Measurements from ENCODE around the gene SULF2.
A peak's percentile ranks its signal among the peaks of the same experiment; 100 is the strongest.

The SULF2 gene

GRCh38 chr20:47737923-47738322 lies 47.4 kb downstream of the SULF2 start:
- no peak for DNase-seq (ENCODE audit: low read depth in 1 of 2, low spot score in 1 of 2)

GRCh38 chr20:47736570-47737152 lies 48.6 kb downstream of the SULF2 start:
- DNase-seq (ENCODE audit: low read depth in 1 of 2, low spot score in 1 of 2), result no peak

- DNase-seq (ENCODE audit: low read depth in 1 of 2, low spot score in 1 of 2), result no peak
Observed at GRCh38 chr20:47735412-47736400, 49.6 kb downstream of the SULF2 start.

DNA sequence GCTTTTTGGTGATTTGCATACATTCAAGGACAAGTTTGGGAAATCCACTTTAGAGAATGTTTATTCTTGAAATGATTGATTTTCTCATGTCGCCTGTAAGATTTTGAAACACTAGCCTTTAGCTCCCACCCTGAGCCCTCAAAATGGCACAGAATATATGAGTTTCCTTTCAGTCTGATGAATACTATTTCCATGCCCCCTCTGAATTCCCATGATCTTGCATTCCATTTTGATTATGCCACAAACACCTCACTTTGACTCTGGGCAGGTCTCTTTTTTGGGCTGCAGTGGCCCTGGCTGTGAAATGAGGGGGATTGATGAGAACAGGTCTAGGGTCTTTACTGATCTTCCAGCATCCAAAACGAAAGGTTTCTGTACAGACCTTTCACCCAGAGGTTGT lies 50.4 kb downstream of the SULF2 start:
- no peak for DNase-seq (ENCODE audit: low read depth in 1 of 2, low spot score in 1 of 2)

GRCh38 chr20:47733892-47734291 lies 51.4 kb downstream of the SULF2 start:
- no peak for DNase-seq (ENCODE audit: low read depth in 1 of 2, low spot score in 1 of 2)

DNA sequence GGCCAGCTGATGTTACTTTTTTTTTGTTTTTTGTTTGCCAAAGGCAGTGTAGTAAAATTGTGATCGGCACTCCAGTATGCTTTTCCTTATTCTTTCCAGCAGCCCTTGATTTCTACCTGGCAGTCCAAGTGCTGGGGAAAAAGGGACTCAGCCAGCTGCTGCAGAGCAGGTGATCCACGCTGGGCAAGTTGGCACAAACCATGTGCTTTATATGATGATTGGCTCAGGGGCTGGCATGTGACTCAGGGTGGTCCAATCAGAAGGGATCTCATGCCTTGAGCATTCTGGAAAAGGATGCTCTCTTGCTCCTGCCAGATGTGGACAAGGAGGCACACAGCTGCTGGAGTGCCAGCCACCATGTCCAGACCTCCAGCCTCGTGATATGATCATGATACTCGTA lies 54.5 kb downstream of the SULF2 start:
- no peak for DNase-seq (ENCODE audit: low read depth in 1 of 2, low spot score in 1 of 2)

DNA sequence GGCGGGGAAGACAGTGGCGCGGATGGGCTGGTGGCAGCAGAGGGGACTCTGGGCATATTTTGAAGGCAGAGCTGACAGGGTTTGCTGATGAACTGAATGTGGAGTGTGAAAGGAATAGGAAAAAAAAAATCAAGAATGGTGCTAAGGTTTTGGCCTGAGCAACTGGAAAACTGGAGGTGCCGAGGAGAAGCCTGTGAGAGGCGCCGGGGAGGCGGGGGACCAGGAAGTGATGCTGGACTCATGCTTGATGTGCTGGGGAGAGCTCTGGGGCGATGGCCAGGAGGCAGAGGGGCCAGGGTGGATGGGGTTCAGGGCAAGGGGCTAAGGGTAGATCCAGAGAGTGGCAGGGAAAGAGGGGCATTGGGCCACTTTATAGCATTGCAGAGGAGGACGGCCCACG lies 55.8 kb downstream of the SULF2 start:
- DNase-seq (ENCODE audit: low read depth in 1 of 2, low spot score in 1 of 2), result no peak

- no peak for DNase-seq (ENCODE audit: low read depth in 1 of 2, low spot score in 1 of 2)
Observed at GRCh38 chr20:47727909-47728361, 57.3 kb downstream of the SULF2 start.

- DNase-seq (ENCODE audit: low read depth in 1 of 2, low spot score in 1 of 2), result peak; percentile 38 to 49
Observed at GRCh38 chr20:47727170-47727880, 58.0 kb downstream of the SULF2 start.

GRCh38 chr20:47726632-47727031 lies 58.6 kb downstream of the SULF2 start:
- no peak for DNase-seq (ENCODE audit: low read depth in 1 of 2, low spot score in 1 of 2)

GRCh38 chr20:47725248-47725973 lies 59.9 kb downstream of the SULF2 start:
- DNase-seq (ENCODE audit: low read depth in 1 of 2, low spot score in 1 of 2), result peak; percentile 51 to 65

- DNase-seq (ENCODE audit: low read depth in 1 of 2, low spot score in 1 of 2), result no peak
Observed at GRCh38 chr20:47724910-47725247, 60.4 kb downstream of the SULF2 start.

DNA sequence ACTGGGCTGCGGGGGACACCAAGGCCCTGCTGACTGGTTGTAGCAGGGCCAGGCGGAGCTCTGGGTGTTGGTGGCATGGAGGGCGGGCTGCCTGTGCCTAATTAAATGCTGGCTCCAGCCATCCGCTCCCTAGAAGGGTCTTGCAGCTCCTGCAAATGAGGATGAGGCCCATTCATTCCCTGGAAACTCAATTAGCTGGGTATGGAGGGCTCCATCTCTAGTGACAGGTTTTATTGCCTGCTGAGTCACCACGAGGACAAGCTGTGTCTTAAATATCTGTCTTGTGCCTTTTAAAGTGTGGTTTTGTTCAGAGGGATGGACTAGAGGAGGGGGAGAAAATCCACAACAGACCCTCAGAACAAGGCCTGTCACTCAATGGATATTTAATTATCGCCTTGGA lies 60.9 kb downstream of the SULF2 start:
- DNase-seq (ENCODE audit: low read depth in 1 of 2, low spot score in 1 of 2), result no peak

DNA sequence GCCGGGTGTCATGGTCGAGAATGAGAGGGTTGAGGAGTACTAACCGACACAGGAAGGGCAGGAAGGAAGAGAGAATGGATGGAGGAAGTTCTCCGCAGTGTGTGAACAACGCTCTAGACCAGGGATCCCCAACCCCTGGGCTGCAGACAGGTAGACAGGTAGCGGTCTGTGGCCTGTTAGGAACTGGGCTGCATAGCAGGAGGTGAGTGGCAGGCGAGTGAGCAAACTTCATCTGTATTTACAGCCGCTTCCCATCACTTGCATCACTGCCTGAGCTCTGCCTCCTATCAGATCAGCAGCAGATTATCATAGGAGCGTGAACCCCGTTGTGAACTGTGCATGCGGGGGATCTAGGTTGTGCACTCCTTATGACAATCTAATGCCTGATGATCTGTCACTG lies 62.0 kb downstream of the SULF2 start:
- no peak for DNase-seq (ENCODE audit: low read depth in 1 of 2, low spot score in 1 of 2)

DNA sequence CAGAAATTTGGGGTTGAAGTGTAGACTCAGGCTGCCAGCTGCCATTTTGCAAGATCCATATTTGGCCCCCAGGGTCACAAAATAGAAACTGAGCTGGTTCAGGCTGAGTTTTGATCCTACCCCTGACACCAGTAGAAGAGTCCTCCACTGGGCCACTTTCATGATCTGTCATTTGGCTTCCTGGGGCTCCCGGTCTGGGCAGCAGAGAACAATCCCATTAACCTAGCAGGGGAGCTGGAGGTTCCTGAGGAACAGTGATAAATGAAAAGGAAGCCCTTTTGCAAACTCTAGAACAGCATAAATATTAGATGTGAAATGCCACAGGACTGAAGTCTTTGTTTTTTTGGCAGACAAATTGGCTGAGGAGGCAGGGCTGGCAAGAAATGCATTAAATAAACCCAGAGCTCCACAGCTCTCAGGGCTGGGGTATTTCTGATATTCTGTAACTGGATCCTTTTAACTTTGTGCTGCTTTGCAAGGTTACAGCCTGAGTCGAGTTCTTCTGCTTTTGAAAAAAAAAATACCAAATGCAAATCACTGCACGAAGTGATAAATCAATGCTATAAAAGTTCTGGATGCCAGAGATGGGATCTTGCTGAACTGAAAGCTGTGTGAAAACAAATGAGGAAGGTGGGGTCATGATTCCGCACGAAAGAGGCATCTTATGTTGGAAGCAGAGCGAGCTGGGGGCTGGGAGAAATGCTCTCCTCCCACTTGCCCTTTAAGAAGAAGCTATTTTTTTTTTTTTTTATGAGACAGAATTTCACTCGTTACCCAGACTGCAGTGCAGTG lies 64.4 kb downstream of the SULF2 start:
- DNase-seq (ENCODE audit: low read depth in 1 of 2, low spot score in 1 of 2), result no peak

DNA sequence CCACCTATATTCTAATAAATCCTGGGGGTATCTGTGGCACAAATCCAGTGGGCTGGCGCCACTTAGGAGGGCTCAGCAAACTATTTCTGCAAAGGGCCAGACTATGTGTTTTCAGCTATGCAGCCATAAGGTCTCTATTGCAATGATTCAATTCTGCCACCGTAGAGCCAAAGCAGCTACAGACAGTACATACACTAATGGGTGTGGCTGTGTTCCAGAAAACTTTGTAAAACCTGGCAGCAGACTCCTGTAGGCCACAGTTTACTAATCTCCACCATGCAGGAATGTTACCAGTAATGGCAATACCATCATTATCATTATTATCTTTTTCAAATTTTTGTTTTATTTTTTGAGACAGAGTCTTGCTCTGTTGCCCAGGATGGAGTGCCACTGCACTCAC lies 65.7 kb downstream of the SULF2 start:
- DNase-seq (ENCODE audit: low read depth in 1 of 2, low spot score in 1 of 2), result no peak

- no peak for DNase-seq (ENCODE audit: low read depth in 1 of 2, low spot score in 1 of 2)
Observed at GRCh38 chr20:47719211-47719610, 66.1 kb downstream of the SULF2 start.

- no peak for DNase-seq (ENCODE audit: low read depth in 1 of 2, low spot score in 1 of 2)
Observed at GRCh38 chr20:47718398-47718797, 66.9 kb downstream of the SULF2 start.

DNA sequence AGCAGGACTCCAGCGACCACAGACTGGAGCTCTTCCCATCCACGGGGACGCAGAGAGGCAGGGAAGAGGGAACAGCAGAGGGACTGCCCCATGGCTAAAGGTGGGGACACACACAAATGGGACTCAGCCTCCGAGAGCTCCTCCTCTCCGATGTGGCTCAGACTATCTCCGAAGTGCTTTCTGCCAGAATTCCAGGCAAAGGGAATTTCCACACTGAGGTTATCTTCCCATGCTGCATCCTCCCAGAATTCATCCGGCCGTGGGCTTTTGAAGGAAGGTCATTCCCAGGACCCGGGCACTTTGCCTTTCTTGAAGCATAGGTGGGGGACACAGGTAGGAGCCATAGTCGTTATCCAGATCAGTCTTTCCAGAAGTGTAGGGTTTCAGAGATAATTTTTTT lies 67.9 kb downstream of the SULF2 start:
- no peak for DNase-seq (ENCODE audit: low read depth in 1 of 2, low spot score in 1 of 2)

- no peak for DNase-seq (ENCODE audit: low read depth in 1 of 2, low spot score in 1 of 2)
Observed at GRCh38 chr20:47713878-47714450, 71.3 kb downstream of the SULF2 start.

Measured in activated T-helper 1 cell treated with anti-CD3 and anti-CD28 coated beads, Interleukin-2, amount 50 U/mL, for 16 hours (primary cell).